Uterus (tissue), 4 donors: Measurements from ENCODE around the gene UPK3B. TPM values are rescaled to one million over a fixed set of nuclear protein-coding genes. Genes with fewer than 3 reads are reported as not detected.
"Not testable (repeated sequence)": the region's sequence is repeated elsewhere in the genome, so short reads cannot be mapped to it uniquely, and the experiment has no call there.

Source experiments
- DNase-seq, 2 donors: peaks; one replicate each; pipeline ENCODE4 v3.0.0-alpha.2; 2019 to 2020
- H3K27ac ChIP-seq, 2 donors: fragments of 200-600 bp; sonication (generic); 1 replicate in 1 of 2; 2 replicates in 1 of 2; pipeline ENCODE4 v1.5.1; 2016 to 2018
- H3K27me3 ChIP-seq, 2 donors: fragments of 200-600 bp; sonication (generic); one replicate each; pipeline ENCODE4 v1.5.1; 2018 to 2019; ENCODE audit warnings: control low read depth in 1 of 2
- H3K36me3 ChIP-seq, 2 donors: fragments of 200-600 bp; sonication (generic); one replicate each; pipeline ENCODE4 v1.5.1; 2019; ENCODE audit warnings: control low read depth in 1 of 2
- H3K4me1 ChIP-seq, 2 donors: fragments of 200-600 bp; sonication (generic); one replicate each; pipeline ENCODE4 v1.5.1; 2018 to 2019; ENCODE audit warnings: control low read depth in 1 of 2
- H3K4me3 ChIP-seq, 2 donors: fragments of 200-600 bp; sonication (generic); 1 replicate in 1 of 2; 2 replicates in 1 of 2; pipeline ENCODE4 v1.5.1; 2018 to 2019; ENCODE audit warnings: mild to moderate bottlenecking in 1 of 2
- H3K9me3 ChIP-seq, 2 donors: fragments of 200-600 bp; sonication (generic); one replicate each; pipeline ENCODE4 v1.5.1; 2019; ENCODE audit warnings: control low read depth in 1 of 2
- intact Hi-C: fragments of 100-400 bp; cut with DNase I; formaldehyde crosslinking; loops from one replicate; pipeline ENCODE4 v1.15.1; 2023; ENCODE audit warnings: low total_unique reads
- total RNA-seq, 4 donors: library from RNA; depleted of rRNA in 3 of 4; stranded (reverse); fragments of >200 nt in 3 of 4; gene quantifications; one replicate each; pipeline versions ENCODE4 v1.1.0 to v1.2.4, GENCODE V29; 2014 to 2023
- donor health status: DM: yes; HTN: yes; CAD: no.

Gene UPK3B
- total RNA-seq, 4 donors from 2014 or later = 2.0 to 7.3 (median 2.8) TPM; not detected in 1

GRCh38 chr7:76476742-76477474 is 33.4 kb upstream of the UPK3B start:
- H3K27me3 ChIP-seq, H3K27ac ChIP-seq, H3K9me3 ChIP-seq, H3K4me3 ChIP-seq, intact Hi-C loops, H3K36me3 ChIP-seq, DNase-seq, H3K4me1 ChIP-seq: not testable (repeated sequence)

- H3K4me1 ChIP-seq, intact Hi-C loops, H3K27ac ChIP-seq, DNase-seq, H3K27me3 ChIP-seq, H3K9me3 ChIP-seq, H3K36me3 ChIP-seq, H3K4me3 ChIP-seq: not testable (repeated sequence)
These were observed 30.7 kb upstream of the UPK3B start for GRCh38 chr7:76479628-76480027.

GRCh38 chr7:76480403-76481253 is 29.7 kb upstream of the UPK3B start:
- H3K4me3 ChIP-seq, H3K4me1 ChIP-seq, H3K27me3 ChIP-seq, intact Hi-C loops, H3K9me3 ChIP-seq, H3K27ac ChIP-seq, DNase-seq, H3K36me3 ChIP-seq: not testable (repeated sequence)

- H3K36me3 ChIP-seq, H3K27ac ChIP-seq, H3K27me3 ChIP-seq, DNase-seq, H3K9me3 ChIP-seq, H3K4me3 ChIP-seq, intact Hi-C loops, H3K4me1 ChIP-seq: not testable (repeated sequence)
These were observed 27.7 kb upstream of the UPK3B start for GRCh38 chr7:76482660-76483059.

GRCh38 chr7:76483081-76483480 is 27.3 kb upstream of the UPK3B start:
- H3K36me3 ChIP-seq, H3K9me3 ChIP-seq, intact Hi-C loops, H3K27me3 ChIP-seq, DNase-seq, H3K27ac ChIP-seq, H3K4me1 ChIP-seq, H3K4me3 ChIP-seq: not testable (repeated sequence)

- H3K4me1 ChIP-seq, H3K27me3 ChIP-seq, H3K27ac ChIP-seq, H3K4me3 ChIP-seq, H3K9me3 ChIP-seq, DNase-seq, H3K36me3 ChIP-seq, intact Hi-C loops: not testable (repeated sequence)
These were observed 25.9 kb upstream of the UPK3B start for GRCh38 chr7:76484456-76484855.

- DNase-seq, H3K4me3 ChIP-seq, H3K27me3 ChIP-seq, intact Hi-C loops, H3K4me1 ChIP-seq, H3K9me3 ChIP-seq, H3K36me3 ChIP-seq, H3K27ac ChIP-seq: not testable (repeated sequence)
These were observed 24.3 kb upstream of the UPK3B start for GRCh38 chr7:76485822-76486610.

- H3K27me3 ChIP-seq, intact Hi-C loops, H3K36me3 ChIP-seq, H3K9me3 ChIP-seq, H3K4me3 ChIP-seq, DNase-seq, H3K27ac ChIP-seq, H3K4me1 ChIP-seq: not testable (repeated sequence)
These were observed 23.7 kb upstream of the UPK3B start for GRCh38 chr7:76486618-76487017.

GRCh38 chr7:76487969-76488368 is 22.4 kb upstream of the UPK3B start:
- not testable (repeated sequence) for DNase-seq

GRCh38 chr7:76492139-76492538 is 18.2 kb upstream of the UPK3B start:
- intact Hi-C loops, H3K4me1 ChIP-seq, H3K27me3 ChIP-seq, DNase-seq, H3K27ac ChIP-seq, H3K36me3 ChIP-seq, H3K4me3 ChIP-seq, H3K9me3 ChIP-seq: not testable (repeated sequence)

More at GRCh38 chr7:76487969-76488368, 22.4 kb upstream of the UPK3B start:
- H3K27ac ChIP-seq, H3K4me3 ChIP-seq, H3K9me3 ChIP-seq, H3K4me1 ChIP-seq, H3K27me3 ChIP-seq, intact Hi-C loops, H3K36me3 ChIP-seq: not testable (repeated sequence)

GRCh38 chr7:76495717-76496116 is 14.6 kb upstream of the UPK3B start:
- H3K27ac ChIP-seq, intact Hi-C loops, DNase-seq, H3K36me3 ChIP-seq, H3K9me3 ChIP-seq, H3K4me3 ChIP-seq, H3K4me1 ChIP-seq, H3K27me3 ChIP-seq: not testable (repeated sequence)

GRCh38 chr7:76497918-76498582 is 12.3 kb upstream of the UPK3B start:
- H3K36me3 ChIP-seq, DNase-seq, intact Hi-C loops: not testable (repeated sequence)

More at GRCh38 chr7:76497918-76498582, 12.3 kb upstream of the UPK3B start:
- H3K4me3 ChIP-seq, H3K4me1 ChIP-seq, H3K9me3 ChIP-seq, H3K27ac ChIP-seq, H3K27me3 ChIP-seq: not testable (repeated sequence)
